Type B pancreatic cell (in vitro differentiated cells): Measurements from ENCODE around the gene LCN2. TPM values are rescaled to one million over a fixed set of nuclear protein-coding genes. Genes with fewer than 3 reads are reported as not detected.

Source experiments
- DNase-seq: peaks from one replicate; pipeline ENCODE4 v3.0.0; 2021; ENCODE audit warnings: mixed read lengths; ENCODE audit not compliant: unreplicated experiment; ENCODE audit errors: extremely low spot score
- H3K27ac Mint-ChIP-seq: 2 replicates; pipeline ENCODE4 v1.8.0; 2021; ENCODE audit warnings: mild to moderate bottlenecking, mixed read lengths
- H3K27me3 Mint-ChIP-seq: 2 replicates; pipeline ENCODE4 v1.8.0; 2021; ENCODE audit warnings: mixed read lengths
- H3K36me3 Mint-ChIP-seq: 2 replicates; pipeline ENCODE4 v1.8.0; 2021; ENCODE audit warnings: mixed read lengths
- H3K4me1 Mint-ChIP-seq: one replicate; pipeline ENCODE4 v1.8.0; 2021; ENCODE audit warnings: mixed read lengths; ENCODE audit not compliant: unreplicated experiment
- H3K4me3 Mint-ChIP-seq: 2 replicates; pipeline ENCODE4 v1.8.0; 2021; ENCODE audit warnings: mild to moderate bottlenecking, mixed read lengths
- H3K9me3 Mint-ChIP-seq: 2 replicates; pipeline ENCODE4 v1.8.0; 2021; ENCODE audit warnings: mixed read lengths
- CTCF ChIP-seq: fragments of 200-600 bp; sonication (generic); conservative IDR thresholded peaks from 2 replicates; pipeline ENCODE4 v1.5.0; 2021; ENCODE audit warnings: antibody characterized with exemption, mild to moderate bottlenecking
- total RNA-seq: library from RNA; stranded (reverse); gene quantifications from 2 replicates; pipeline ENCODE4 v1.2.1, GENCODE V29; 2021; ENCODE audit warnings: low replicate concordance

LCN2 gene
- total RNA-seq, 1 donor from 2014 or later, result 10.7 TPM

- no peaks in the 10 kb centered on the region for H3K9me3 Mint-ChIP-seq
- TF ChIP-seq CTCF, result no peak
- peaks cover 16% of the 10 kb centered on the region for H3K36me3 Mint-ChIP-seq
- H3K4me3 Mint-ChIP-seq, result no peak overlapping the region
- H3K27me3 Mint-ChIP-seq, result no peaks in the 10 kb centered on the region
- no peak for DNase-seq
- H3K27ac Mint-ChIP-seq, result no peak overlapping the region
- peaks cover 11% of the 10 kb centered on the region for H3K4me1 Mint-ChIP-seq
These were observed 15.1 kb downstream of the LCN2 start for GRCh38 chr9:128164307-128164885.

GRCh38 chr9:128166169-128166568 lies 16.9 kb downstream of the LCN2 start:
- H3K4me3 Mint-ChIP-seq, result no peak overlapping the region
- H3K27ac Mint-ChIP-seq, result no peak overlapping the region
- no peaks in the 10 kb centered on the region for H3K27me3 Mint-ChIP-seq
- DNase-seq, result no peak
- H3K4me1 Mint-ChIP-seq, result peaks cover 8% of the 10 kb centered on the region
- no peaks in the 10 kb centered on the region for H3K9me3 Mint-ChIP-seq
- peaks cover 16% of the 10 kb centered on the region for H3K36me3 Mint-ChIP-seq
- TF ChIP-seq CTCF, result no peak

- no peak for DNase-seq
- Mint-ChIP-seq H3K4me1 (peaks cover 5% of the 10 kb centered on the region), H3K9me3 (no peaks in the 10 kb centered on the region), H3K36me3 (peaks cover 15% of the 10 kb centered on the region), H3K27me3 (no peaks in the 10 kb centered on the region), H3K27ac (no peak overlapping the region), H3K4me3 (no peak overlapping the region)
- TF ChIP-seq CTCF, result no peak
These were observed 18.0 kb downstream of the LCN2 start for GRCh38 chr9:128167209-128167608.

- DNase-seq, result no peak
- Mint-ChIP-seq H3K36me3 (peaks cover 13% of the 10 kb centered on the region), H3K9me3 (no peaks in the 10 kb centered on the region), H3K4me1 (no peaks in the 10 kb centered on the region), H3K4me3 (no peak overlapping the region), H3K27me3 (no peaks in the 10 kb centered on the region), H3K27ac (no peak overlapping the region)
- TF ChIP-seq CTCF, result no peak
These were observed 19.6 kb downstream of the LCN2 start for GRCh38 chr9:128168731-128169308.

GRCh38 chr9:128169492-128169891 lies 20.2 kb downstream of the LCN2 start:
- no peak overlapping the region for H3K27ac Mint-ChIP-seq
- H3K36me3 Mint-ChIP-seq, result peaks cover 13% of the 10 kb centered on the region
- no peaks in the 10 kb centered on the region for H3K27me3 Mint-ChIP-seq
- no peak for TF ChIP-seq CTCF
- no peak overlapping the region for H3K4me3 Mint-ChIP-seq
- H3K9me3 Mint-ChIP-seq, result no peaks in the 10 kb centered on the region
- no peaks in the 10 kb centered on the region for H3K4me1 Mint-ChIP-seq
- no peak for DNase-seq

- Mint-ChIP-seq H3K9me3 (no peaks in the 10 kb centered on the region), H3K36me3 (peaks cover 15% of the 10 kb centered on the region), H3K4me3 (no peak overlapping the region), H3K4me1 (no peaks in the 10 kb centered on the region), H3K27me3 (no peaks in the 10 kb centered on the region), H3K27ac (no peak overlapping the region)
- TF ChIP-seq CTCF, result no peak
- no peak for DNase-seq
These were observed 20.7 kb downstream of the LCN2 start for GRCh38 chr9:128169925-128170324.
